ENCODE results near the gene TSPAN9. TPM values are rescaled to one million over a fixed set of nuclear protein-coding genes. Genes with fewer than 3 reads are reported as not detected.

The TSPAN9 gene
- total and polyA plus RNA-seq, 10 of the 15 experiments (the other 5 are each of a cell fraction or from before 2014, with no cell fraction given): 0.03 to 1.0 (median 0.12) TPM; not detected in 5

- SMC1A ChIA-PET (ENCODE audit: uncharacterized antibody, unreplicated experiment): no interaction called here
- no peak for DNase-seq (ENCODE audit: low read depth, low spot score)
- Histone ChIP-seq H3K27ac (ENCODE audit: control insufficient read depth, insufficient read depth) (no peak overlapping the region), H3K4me1 (ENCODE audit: control insufficient read depth, insufficient read depth, low read length) (no peaks in the 10 kb centered on the region), H3K79me2 (ENCODE audit: control insufficient read depth, insufficient read depth, low read length) (no peaks in the 10 kb centered on the region), H4K20me1 (ENCODE audit: control insufficient read depth, insufficient read depth) (no peaks in the 10 kb centered on the region), H3K9me3 (replicated peaks; ENCODE audit: control insufficient read depth, insufficient read depth, low read length) (peaks cover 1% of the 10 kb centered on the region; the same call in 1 of the 3 replicates), H2AFZ (ENCODE audit: control insufficient read depth, low read depth, low read length) (no peak overlapping the region), H3K4me2 (ENCODE audit: control insufficient read depth, insufficient read depth) (no peak overlapping the region), H3K4me3 (no peak overlapping the region), H3K9ac (ENCODE audit: control insufficient read depth, insufficient read depth, low read length) (no peak overlapping the region), H3K36me3 (ENCODE audit: control insufficient read depth in 2 of 2, insufficient read depth in 2 of 2, low read length in 1 of 2) (no peaks in the 10 kb centered on the region), H3K27me3 (replicated peaks in 1 of 2; ENCODE audit: control insufficient read depth in 2 of 2, insufficient read depth in 2 of 2, low read length in 1 of 2) (peaks cover 0 to 6% of the 10 kb centered on the region in 2 experiments; a peak in 2 of 4 replicates)
- in situ Hi-C loops (cut with MboI): no loop called here
- FAIRE-seq: no peak
- intact Hi-C loops (cut with micrococcal nuclease; ENCODE audit: unreplicated experiment): no loop called here
- CTCF ChIA-PET: no interaction called here
- POLR2A ChIA-PET: no interaction called here
- WGBS (ENCODE audit: insufficient coverage, insufficient replicate concordance, low lambda C conversion rate, missing lambda C conversion rate): 46% methylated on average over 3 of the region's 3 CpGs
- TF ChIP-seq SUZ12 (IDR thresholded peaks at IDR 0.05; ENCODE audit: unreplicated experiment) (no peak), IRF4 (IDR thresholded peaks at IDR 0.05; ENCODE audit: low read depth, low read length) (no peak), STAT1 (conservative IDR thresholded peaks at IDR 0.05) (no peak), TCF3 (IDR thresholded peaks at IDR 0.05; ENCODE audit: borderline replicate concordance, insufficient read depth, low read depth, low read length) (no peak), BACH1 (IDR thresholded peaks at IDR 0.05; ENCODE audit: borderline replicate concordance) (no peak)
- RAD21 ChIA-PET (ENCODE audit: unreplicated experiment): no interaction called here
- no TSS peak for BruUV-seq (replicated peaks)
- ATAC-seq: no peak
Observed at GRCh38 chr12:3225796-3226180, 148.6 kb downstream of the TSPAN9 start.

DNA sequence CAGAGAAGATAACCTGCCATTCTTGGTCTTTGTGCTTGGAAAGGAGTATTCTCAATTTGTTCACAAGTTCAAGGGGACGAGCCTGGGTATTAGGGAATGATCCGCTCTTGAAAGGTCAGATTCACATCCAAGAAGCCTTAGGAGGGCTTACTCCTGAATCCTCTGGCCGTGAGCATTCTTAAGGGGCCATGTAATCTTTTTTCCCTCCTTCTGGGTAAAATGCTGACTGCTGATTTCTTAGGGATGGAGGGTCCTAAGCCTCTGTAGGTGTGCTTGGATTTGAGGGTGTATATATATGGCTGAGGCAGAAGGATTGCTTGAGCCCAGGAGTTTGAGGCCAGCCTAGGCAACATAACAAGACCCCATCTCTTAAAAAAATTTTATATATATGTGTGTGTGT is 149.1 kb downstream of the TSPAN9 start:
- Histone ChIP-seq H3K4me1 (ENCODE audit: control insufficient read depth, insufficient read depth, low read length) (no peaks in the 10 kb centered on the region), H3K4me3 (no peak overlapping the region), H2AFZ (ENCODE audit: control insufficient read depth, low read depth, low read length) (no peak overlapping the region), H3K4me2 (ENCODE audit: control insufficient read depth, insufficient read depth) (no peak overlapping the region), H3K79me2 (ENCODE audit: control insufficient read depth, insufficient read depth, low read length) (no peaks in the 10 kb centered on the region), H3K9ac (ENCODE audit: control insufficient read depth, insufficient read depth, low read length) (no peak overlapping the region), H3K9me3 (replicated peaks; ENCODE audit: control insufficient read depth, insufficient read depth, low read length) (peaks cover 1% of the 10 kb centered on the region; the same call in 1 of the 3 replicates), H4K20me1 (ENCODE audit: control insufficient read depth, insufficient read depth) (no peaks in the 10 kb centered on the region), H3K36me3 (ENCODE audit: control insufficient read depth in 2 of 2, insufficient read depth in 2 of 2, low read length in 1 of 2) (no peaks in the 10 kb centered on the region), H3K27me3 (replicated peaks in 1 of 2; ENCODE audit: control insufficient read depth in 2 of 2, insufficient read depth in 2 of 2, low read length in 1 of 2) (peaks cover 0 to 6% of the 10 kb centered on the region in 2 experiments; a peak in 2 of 4 replicates), H3K27ac (ENCODE audit: control insufficient read depth, insufficient read depth) (no peak overlapping the region)
- no peak for ATAC-seq
- ChIA-PET SMC1A (ENCODE audit: uncharacterized antibody, unreplicated experiment) (no interaction called here), RAD21 (ENCODE audit: unreplicated experiment) (no interaction called here), POLR2A (no interaction called here), CTCF (no interaction called here)
- TF ChIP-seq EP300 (IDR thresholded peaks at IDR 0.05; ENCODE audit: borderline replicate concordance in 1 of 2, control insufficient read depth in 1 of 2, low read depth in 2 of 2, low read length in 2 of 2): no peak
- TF ChIP-seq ELK1 (IDR thresholded peaks at IDR 0.05; ENCODE audit: low read depth, low read length): no peak
- no peak for TF ChIP-seq SUZ12 (IDR thresholded peaks at IDR 0.05; ENCODE audit: unreplicated experiment)
- no peak for TF ChIP-seq SREBF1 (IDR thresholded peaks at IDR 0.05; ENCODE audit: low read length)
- no peak for FAIRE-seq
- no TSS peak for BruUV-seq (replicated peaks)
- 48% methylated on average over 3 of the region's 3 CpGs for WGBS (ENCODE audit: insufficient coverage, insufficient replicate concordance, low lambda C conversion rate, missing lambda C conversion rate)
- in situ Hi-C loops (cut with MboI) (no loop called here), intact Hi-C loops (cut with micrococcal nuclease; ENCODE audit: unreplicated experiment) (no loop called here)
- no peak for DNase-seq (ENCODE audit: low read depth, low spot score)
